HG02840 (cell line): Measurements from ENCODE around the gene MCM8.

Source experiments
- ATAC-seq: cut with Tn5 transposase; IDR thresholded peaks from one replicate; pipeline ENCODE4 v1.9.1; 2021; ENCODE audit warnings: mild to moderate bottlenecking, moderate library complexity, moderate number of reproducible peaks; ENCODE audit not compliant: unreplicated experiment, low FRiP score

The MCM8 gene

DNA sequence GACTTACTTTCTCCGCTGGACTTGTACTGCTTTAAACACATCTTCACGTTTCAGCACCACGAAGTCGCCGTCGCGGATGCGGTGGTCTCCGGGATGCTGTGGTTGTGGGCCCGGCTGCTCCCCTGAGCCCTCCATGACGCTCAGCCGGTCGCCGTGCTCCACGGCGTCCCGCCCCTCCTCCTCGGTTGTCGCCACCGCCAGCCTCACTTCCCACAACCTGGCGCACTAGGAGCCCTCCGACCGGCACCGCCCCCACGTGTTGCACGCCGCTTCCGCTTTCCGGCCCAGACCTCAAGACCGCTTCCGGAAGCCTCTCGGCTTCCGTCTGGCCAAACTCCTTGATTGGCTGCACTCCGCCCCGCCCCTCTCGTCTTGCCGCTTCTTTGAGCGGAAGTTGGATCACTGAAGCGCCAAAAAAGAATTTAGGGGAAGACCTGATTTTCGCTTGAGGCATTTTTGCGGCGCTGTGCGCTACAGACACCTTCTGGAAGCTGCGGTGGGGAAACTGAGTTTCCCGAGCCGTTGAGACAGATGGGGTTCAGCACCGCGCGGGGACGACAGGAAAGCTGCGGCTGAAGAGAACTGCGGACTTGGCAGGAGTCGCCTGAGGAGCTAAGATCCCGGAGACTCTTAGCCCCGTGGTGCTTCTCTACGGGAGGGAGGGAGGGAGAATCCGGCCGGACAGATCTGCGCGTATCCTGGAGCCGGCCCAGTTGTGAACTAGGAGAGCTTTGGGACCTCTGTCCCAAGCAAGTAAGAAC is at the start of gene MCM8, which contains the start of gene TRMT6:
MCM8 (plus strand) TSS at position 382 of the 761 bp plus-strand sequence. CDS start 1,364 bp downstream, outside the sequence.
TRMT6 (minus strand) TSS at position 263 of the 761 bp plus-strand sequence; CDS start at position 135, 128 bp downstream.
- peak; percentile 98 for ATAC-seq

DNA sequence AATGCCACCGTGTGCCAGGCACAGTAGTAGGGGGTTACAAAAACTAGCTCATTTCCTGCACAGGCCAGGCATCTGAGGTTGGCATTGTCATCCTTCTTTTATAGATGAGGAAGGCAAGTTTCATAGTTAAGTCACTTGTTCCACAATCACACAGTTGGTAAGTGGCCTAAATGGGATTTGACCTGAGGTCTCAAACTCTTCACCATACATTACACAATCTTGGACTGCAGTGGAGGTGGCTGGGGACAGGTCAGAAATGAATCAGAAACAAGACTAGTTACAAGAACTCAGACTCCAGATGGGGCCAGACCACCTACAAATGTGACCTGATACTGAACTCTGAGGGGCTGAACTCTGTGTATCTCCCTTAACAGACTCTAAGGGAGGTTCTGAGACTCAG is 49.5 kb upstream of the MCM8 start:
- ATAC-seq: no peak

DNA sequence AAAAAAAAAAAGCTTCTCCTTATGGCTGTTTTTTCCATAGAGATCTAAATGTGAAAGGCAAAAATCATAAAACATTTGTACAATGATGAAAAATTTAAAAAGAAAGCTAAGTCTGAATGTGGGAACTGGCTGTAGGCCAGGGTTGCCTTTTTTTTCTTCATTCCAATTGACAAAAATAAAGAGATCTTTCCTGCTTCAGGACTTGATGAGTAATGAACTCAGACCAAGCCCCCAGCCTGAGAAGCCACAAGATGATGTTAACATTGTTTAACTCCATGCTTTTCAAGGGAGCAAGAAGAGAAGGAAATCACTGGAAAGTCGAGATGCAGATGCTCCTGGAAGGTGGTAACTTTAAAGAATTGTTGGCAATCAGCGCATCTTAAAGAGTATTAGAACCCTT is 41.5 kb upstream of the MCM8 start:
- no peak for ATAC-seq

DNA sequence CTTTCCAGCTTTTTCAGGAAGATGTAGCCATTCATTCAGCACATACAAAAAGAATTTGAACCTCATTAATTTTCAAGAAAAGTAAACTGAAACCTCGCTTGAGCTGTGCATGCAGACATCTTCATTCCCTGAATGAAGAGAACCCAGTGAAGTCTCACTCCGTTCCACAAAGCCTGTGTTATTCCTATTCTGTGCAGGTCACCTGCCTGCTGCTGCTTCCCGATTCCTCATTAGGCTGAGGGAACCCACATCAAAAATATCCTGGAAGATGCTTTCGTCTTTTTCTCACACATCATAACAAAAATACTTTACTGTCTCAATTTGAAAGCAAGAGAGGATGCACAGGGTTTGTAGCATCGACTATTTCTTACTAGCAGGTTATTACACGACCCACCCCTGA is 40.3 kb upstream of the MCM8 start:
- ATAC-seq: no peak

DNA sequence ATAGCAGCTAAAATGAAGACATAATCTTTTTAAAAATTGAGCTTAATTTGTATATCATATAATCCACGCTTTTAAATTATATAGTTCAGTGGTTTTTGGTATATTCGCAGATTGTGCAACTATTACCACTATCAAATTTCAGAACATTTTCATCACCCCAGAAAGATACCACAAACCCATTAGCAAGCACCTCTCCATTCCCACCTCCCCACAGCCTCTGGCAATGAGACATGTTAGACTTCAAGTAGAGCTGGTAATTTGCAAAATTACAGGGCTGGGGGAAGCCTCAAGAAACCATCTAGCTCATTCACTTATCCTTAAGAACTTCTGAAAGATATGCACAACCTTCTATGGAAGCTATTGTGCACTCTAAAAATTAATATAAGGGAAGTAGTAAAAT is 37.3 kb upstream of the MCM8 start:
- no peak for ATAC-seq

DNA sequence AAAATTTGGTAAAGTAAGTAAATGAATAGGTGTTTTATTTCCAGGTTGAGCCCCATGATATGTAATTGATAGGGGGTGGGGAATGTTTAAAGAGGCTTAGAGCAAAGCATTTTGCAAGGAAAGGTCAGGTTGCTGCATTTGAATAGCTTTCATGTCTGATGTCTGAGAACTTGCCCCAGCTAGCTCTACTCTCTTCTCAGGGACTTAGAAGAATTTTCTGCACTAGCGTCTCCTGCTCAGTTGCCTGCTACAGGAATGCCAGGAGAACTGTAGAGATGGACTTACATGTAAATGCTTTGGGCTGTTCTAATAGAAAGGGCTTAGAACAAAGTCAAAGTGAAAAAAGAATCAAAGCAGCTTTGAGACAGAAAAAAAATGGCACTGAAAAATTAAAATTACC is 35.6 kb upstream of the MCM8 start:
- ATAC-seq: no peak

DNA sequence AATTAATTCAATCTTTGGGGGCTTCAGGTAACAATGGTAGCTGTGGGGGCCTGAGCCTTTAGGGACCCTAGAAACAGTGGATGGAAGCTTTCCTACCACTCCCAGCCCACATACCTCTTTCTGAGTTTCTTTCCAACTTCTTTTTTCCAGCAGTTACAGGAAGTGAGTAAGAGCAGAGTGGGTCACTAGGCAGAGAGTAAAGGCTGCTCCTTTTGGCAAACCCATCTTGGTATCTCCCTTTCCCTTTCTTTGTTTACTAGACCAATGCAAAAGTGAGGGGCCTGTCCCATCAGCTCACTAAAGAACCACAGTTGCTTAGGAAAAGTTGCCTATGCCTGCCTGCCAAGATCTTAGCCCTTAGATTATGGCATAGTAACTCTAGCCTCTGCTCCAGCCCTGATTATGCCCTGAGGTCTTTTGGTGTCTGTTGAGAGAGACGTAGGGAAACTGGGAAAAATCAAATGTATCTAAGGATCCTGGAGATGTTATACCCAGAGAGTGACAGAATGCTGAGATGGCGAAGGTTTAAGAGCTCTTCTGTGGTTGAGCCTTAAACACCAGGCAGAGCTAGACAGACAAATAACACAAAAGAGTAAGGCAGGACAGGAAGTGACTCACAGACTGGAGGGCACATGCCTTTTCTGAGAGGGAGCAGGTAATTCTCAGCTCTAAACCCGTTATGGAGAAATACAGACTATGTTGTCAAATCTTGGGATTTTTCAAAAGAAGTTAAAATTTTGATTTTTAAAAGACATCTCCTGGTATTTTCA is 31.4 kb upstream of the MCM8 start:
- no peak for ATAC-seq

DNA sequence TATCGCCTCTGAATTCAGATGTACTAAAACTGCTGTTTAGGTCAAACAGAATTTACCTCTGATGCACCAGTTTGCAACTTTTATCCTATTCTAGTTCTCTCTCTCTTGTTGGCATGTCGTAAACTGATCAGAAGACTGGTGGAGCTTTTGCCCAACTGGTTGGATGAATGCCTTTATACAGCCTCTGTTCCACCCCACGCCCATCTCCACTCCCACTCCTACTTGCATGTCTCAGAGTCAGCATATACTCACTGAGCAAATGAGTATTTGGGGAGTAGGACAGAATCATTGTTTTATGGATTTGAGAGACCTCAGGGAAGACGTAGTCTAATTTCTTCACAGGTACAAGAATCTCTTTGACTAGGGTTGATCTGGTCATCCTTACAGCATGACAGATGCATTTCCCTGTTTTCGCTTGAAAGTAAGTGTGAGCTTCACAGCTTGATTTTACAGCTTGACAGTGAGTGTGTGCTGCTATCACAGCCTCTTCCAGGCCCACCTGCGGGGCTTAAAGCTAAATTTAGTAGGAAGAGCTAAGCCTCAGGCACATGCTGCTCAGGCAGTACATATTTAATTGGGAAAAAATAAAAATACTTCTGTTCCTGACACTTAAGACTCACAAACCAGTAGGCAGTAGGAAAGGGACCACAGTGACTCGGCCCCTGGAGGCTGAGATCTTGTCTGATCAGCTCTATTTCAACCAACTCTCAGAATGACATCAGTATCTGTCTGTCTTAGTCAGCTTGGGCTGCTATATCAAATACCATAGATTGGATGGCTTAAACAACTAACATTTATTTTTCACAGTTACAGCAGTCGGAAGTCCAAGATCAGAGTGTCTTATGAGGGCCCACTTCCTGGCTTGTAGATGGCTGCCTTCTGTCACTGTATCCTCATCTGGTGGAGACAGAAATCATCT is 30.6 kb upstream of the MCM8 start:
- ATAC-seq: no peak

DNA sequence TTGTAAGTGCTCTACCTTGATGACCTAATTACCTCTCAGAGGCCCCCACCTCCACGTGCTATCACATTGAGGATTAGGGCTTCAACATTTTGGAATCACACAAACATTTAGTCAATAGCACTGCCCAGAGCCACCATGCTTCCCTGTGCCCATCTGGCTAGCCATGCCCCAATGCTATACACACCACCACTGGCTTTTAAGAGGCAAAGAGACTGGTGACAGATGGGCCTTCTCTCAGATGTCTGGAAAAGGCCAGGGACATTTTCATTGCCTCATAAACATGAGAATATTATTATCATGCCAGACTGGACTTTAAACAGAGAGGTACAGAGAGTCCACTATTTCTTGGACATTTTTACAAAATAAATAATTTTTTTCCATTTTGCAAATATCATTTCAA is 29.9 kb upstream of the MCM8 start:
- ATAC-seq: no peak

DNA sequence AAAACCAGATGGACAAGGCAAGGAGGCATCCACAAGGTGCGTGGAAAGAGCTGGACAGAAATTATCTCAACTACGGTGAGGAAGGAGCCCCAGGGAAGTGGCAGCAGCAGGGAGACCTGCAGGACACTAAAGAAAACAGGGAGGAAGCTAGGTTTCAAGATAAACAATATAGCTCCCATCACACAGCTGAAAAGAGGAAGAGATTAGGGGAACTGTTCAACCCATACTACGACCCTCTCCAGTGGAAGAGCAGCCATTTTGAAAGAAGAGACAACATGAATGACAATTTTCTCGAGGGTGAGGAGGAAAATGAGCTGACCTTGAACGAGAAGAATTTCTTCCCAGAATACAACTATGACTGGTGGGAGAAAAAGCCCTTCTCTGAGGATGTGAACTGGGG is 27.0 kb upstream of the MCM8 start:
- no peak for ATAC-seq

DNA sequence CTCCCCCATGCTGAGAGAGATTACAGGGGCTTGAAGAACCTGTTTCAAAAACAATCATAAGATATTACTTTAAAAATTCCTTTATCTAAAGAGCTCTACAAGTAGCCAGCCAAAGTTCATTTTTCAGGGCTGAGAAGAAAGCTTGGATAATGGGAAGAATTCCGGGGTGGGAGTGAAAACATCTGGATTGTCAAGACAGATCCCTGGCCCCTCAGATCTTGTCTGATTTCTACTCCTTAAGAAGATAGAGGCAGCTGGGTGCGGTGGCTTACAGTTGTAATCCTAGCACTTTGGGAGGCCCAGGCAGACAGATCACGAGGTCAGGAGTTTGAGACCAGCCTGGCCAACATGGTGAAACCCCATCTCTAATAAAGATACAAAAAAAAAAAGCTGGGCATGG is 24.9 kb upstream of the MCM8 start:
- ATAC-seq: no peak

DNA sequence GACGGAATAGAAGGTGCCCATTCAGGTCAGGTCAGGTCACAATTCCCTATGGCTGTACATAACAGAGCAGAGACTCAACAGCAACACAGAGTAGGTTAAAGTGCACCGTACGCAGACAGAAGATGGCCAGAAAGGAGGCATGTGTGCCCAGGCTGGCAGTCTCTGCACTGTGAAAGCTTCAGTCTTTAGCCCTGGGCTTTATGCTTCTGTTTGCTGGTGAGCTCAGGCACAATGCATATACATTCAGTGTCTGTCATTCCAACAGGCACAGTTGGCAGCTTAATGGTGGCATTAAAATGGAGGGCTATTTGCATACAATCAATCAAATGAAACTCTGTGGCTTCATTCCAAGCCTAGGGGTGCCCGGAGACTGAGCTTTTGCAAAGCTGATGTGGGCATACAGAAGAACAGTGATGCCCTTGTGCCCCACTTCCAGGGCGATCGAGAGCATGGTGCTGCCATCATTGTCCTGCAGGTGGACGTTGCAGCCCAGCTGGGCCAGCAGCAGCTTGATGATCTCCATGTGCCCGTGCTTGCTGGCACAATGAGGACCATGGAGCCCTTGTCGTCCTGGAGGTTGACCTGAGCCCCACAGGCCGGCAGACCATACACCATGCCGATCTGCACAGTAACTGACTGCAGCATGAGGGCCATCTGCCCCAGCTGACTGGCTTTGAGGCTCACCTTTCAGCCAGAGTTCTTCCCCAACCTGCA is 22.5 kb upstream of the MCM8 start:
- no peak for ATAC-seq

DNA sequence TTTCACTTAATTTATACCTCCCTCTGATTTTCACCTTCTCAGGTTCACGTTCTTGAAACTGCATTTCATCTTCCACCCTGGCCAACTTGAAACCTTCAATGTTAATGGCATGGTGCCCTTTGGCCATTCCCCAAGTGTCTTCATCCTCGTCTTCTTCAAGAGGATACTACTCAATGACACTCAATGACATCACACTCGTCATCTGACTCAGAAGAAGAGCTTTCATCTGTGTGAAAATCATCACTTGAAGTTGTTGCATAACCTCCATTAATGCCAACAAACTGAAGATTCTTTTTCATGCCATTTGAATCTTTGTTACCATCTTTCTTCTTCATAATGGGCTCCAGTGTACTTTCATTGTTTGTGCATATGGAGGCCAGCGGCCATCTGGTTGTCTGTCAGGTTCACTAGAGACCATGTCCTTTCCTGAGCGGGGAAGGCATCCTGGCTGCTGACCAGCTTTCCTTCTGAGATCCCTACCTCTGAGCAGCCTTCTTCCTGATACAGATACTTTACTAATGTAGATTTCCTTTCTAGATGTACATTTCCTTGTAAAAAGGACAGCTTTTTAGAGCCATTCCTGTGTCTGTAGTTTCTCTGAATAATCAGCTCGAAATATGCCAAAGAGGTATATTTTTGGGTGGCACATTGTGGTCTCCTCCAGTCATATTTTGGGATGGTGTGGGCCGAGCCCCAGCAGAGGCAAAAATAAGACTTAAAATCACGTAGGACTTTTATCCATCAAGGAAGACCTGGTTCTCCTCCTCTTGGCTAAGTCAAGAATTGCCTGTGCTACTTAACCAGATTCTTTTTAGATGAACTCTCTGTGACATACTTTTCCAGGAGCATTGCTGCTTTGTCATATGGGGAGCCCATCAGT is 21.4 kb upstream of the MCM8 start:
- no peak for ATAC-seq

DNA sequence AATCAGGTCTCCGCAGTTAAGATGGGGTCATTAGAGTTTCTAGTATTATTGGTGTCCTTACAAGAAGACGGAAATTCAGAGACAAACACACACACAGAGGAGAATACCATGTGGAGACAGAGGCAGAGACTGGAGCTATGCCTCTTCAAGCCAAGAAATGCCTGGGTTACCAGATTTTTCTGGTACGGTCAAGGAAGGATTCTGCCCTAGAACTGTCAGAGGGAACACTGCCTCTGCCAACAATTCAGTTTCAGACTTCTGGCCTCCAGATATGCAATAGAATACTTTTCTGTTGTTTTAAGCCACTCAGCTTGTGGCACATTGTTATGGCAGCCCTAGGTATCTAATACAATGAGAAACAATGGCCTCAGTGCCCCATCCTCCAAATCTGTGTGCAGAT is 19.0 kb upstream of the MCM8 start:
- ATAC-seq: no peak

DNA sequence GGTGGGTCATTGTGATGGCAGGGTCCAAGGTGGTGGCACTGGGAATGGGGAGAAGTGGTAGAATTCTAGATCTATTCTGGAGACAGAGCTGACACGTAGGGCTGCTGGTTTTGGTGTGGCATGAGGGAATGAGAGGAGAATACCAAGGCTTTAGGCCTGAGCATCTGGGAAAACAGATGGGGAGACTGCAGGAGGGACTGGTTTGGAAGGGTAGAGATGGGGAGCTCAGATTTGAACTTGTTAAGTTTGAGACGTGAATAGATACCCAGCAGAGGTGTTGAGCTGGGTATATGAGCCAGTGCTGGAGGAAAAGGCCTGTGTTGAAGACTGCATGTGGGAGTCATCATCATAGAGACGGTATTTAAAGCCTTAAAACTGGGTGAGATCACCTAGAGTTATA is 17.7 kb upstream of the MCM8 start:
- no peak for ATAC-seq

DNA sequence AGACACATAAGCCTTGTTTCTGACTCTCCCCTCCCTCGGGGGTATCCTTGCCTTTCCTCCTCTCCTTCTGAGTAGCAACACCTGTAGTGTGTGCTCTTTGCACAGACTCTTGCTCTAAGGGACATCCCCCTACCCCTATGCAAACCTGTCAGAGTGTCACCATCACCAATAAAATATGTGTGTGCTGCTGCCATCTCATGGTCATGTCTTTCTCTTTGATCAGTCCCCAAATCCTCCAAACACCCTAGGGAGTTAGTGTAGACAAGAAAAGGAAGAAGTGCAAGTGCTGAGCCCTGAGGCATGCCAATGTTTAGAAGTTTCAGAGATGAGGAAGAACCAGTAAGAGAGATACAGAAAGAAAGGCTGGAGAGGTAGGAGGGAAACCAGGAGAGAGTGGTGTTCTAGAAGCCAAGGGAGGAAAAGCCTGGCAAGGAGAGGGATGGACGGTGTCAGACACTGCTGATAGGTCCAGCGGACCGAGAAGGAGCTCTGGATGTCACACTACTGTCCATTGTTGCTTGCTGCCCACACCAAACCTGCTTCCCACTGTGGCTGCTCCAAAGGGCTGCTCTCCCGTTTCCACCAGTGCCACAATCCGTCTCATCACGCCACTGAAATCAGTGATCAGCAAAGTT is 16.5 kb upstream of the MCM8 start:
- ATAC-seq: no peak

DNA sequence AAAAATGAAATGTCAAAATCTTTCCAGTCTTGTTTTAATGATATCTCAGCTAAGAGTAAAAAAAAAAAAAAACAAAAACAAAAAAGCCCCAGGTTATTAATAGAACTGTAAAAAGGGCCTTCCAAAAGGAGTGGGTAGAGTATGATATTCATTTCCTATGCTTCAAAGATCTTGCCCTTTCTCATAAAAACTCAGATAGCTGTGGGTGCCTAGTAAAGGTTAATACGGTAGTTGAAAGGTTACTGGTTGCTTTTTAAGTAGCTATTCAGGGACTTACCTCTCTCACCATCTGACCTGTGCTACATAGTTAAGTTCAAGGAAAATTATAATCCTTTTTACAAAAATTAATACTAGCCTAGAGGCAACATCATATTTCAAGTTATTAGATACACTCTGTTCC is 15.1 kb upstream of the MCM8 start:
- no peak for ATAC-seq

DNA sequence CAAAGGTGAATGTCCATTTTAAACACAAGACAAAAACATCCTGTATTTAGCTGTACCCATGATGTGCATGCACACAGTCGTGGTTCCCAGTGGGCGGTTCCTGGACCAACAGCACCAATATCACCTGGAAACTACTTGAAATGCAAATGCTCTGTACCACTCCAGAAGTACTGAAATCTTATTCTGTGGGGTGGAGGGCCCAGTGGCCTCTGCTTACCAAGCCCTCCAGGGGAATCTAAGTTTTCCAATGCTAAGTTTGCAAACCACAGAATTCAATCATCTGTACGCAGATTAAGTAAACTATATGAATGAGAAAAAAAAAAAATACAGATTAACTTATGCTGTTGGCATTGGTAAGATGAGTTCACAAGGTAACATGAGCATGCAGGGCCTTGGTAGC is 14.2 kb upstream of the MCM8 start:
- ATAC-seq: no peak
